ENCODE data around the gene FBXO10.

- TF ChIP-seq CTCF (IDR thresholded peaks at IDR 0.05), result no peak
- no peak for TF ChIP-seq ATF3 (CRISPR knock-in tag; conservative IDR thresholded peaks at IDR 0.05)
- TF ChIP-seq TCF7 (CRISPR knock-in tag; IDR thresholded peaks at IDR 0.05; ENCODE audit: low read depth), result no peak
- TF ChIP-seq HMGXB4 (CRISPR knock-in tag; IDR thresholded peaks at IDR 0.05), result no peak
- no peak for TF ChIP-seq CBFB (CRISPR knock-in tag; IDR thresholded peaks at IDR 0.05; ENCODE audit: low read depth)
- TF ChIP-seq ZNF512 (CRISPR knock-in tag; IDR thresholded peaks at IDR 0.05; ENCODE audit: borderline replicate concordance), result no peak
- no peak for TF ChIP-seq NR2C2 (CRISPR knock-in tag; IDR thresholded peaks at IDR 0.05)
- no peak for TF ChIP-seq CREM (CRISPR knock-in tag; IDR thresholded peaks at IDR 0.05)
- no peak for TF ChIP-seq TEAD1 (CRISPR knock-in tag; IDR thresholded peaks at IDR 0.05)
Observed at GRCh38 chr9:37583522-37584121, 7.4 kb upstream of the FBXO10 start.

Measured in WTC11 (cell line).